ENCODE measurements around the gene ZNF492.
"Not testable (repeated sequence)": the region's sequence is repeated elsewhere in the genome, so short reads cannot be mapped to it uniquely, and the experiment has no call there.

Gene ZNF492

DNA sequence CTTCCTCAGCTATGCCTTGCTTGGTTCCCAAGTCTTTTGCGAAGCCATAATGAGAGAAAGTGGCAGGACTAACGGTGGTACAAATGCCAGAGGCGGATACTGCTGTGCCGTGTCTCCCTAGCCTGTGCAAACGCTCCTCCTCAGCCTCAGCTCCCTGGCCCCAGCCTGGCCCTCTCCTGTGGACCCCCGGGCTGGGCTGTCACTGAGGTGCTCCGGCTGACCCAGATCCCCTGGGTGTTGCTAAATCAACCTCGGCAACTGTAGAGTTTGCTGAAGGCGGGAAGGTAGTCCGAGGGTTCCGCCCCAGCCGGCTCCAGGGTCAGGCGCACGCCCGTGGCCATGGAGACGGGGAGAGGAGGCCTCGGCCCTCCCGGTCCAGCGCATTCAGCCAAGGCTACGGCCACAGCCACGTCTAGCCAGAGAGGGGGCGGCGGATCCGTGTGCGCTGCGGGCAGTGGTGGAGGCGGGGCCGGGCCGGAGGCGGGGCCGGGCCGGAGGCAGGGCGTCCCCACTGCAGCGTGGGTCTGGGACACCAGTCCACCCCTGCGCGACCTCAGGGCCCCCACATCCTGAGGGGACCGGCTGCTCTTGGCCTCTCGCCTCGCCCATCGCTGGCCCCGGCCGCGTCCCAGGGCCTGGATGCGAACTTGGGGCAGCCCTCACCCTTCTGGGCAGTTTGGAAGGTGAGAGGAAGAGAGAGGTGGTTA lies 16.4 kb upstream of the ZNF492 start:
- no peak for DNase-seq

DNA sequence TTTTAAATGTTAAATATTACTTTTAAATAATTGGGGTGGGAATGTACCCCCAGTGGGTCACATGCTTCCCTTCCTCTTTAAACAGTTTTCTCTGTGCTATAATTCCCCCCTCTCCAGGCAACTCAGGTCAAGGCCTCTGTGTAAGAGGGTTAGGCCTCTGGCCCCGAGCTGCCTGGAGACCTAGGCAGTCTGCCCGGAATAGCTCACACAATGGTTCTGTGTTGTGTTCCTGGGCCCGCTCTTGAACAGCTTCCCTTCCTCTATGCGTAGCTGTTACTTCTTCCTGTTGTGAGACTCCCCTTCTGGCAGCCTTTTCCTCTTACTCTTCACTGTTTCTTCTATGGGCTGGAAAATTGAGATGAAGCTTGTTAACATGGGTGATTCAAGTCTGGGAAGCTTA lies 14.8 kb upstream of the ZNF492 start:
- no peak for DNase-seq

- no peak for DNase-seq
These were observed 14.2 kb upstream of the ZNF492 start for GRCh38 chr19:22619932-22620331.

DNA sequence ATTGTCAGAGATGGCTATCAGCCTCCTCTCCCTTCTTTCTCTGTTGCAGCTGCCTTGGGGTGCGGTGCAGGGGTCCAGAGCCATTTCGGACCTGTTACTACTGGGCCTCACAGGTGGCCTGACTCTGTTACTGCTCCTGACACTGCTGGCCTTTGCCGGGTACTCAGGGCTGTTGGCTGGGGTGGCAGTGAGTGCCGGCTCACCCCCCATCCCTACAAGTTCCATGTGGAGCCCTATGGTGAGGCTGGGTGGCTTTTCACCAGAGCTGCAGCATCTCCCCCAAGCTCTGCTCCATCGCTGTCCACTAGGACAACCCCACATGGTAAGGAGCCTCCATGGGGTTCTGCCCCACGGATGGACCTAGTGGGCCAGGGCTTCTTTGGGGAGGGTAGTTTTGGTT lies 13.7 kb upstream of the ZNF492 start:
- DNase-seq = no peak

- DNase-seq = no peak
These were observed 13.2 kb upstream of the ZNF492 start for GRCh38 chr19:22620912-22621311.

DNA sequence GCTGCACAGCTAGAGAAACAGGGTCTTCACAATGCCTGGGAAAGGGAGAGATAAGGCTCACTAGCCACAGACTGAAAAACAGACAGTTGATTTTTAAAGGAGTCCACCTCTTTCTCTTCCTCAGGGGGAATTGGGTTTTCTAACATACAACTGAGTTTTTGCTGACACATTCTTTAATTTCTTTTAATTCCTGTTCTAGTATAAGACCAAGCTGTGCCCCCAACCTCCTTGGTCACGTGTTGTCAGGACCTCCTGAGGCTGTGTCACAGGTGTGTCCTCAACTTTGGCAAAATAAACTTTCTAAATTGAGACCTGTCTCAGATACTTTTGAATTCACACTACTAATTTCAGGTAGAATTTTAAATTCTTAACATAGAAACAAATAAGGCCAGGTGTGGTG lies 12.1 kb upstream of the ZNF492 start:
- no peak for DNase-seq

DNA sequence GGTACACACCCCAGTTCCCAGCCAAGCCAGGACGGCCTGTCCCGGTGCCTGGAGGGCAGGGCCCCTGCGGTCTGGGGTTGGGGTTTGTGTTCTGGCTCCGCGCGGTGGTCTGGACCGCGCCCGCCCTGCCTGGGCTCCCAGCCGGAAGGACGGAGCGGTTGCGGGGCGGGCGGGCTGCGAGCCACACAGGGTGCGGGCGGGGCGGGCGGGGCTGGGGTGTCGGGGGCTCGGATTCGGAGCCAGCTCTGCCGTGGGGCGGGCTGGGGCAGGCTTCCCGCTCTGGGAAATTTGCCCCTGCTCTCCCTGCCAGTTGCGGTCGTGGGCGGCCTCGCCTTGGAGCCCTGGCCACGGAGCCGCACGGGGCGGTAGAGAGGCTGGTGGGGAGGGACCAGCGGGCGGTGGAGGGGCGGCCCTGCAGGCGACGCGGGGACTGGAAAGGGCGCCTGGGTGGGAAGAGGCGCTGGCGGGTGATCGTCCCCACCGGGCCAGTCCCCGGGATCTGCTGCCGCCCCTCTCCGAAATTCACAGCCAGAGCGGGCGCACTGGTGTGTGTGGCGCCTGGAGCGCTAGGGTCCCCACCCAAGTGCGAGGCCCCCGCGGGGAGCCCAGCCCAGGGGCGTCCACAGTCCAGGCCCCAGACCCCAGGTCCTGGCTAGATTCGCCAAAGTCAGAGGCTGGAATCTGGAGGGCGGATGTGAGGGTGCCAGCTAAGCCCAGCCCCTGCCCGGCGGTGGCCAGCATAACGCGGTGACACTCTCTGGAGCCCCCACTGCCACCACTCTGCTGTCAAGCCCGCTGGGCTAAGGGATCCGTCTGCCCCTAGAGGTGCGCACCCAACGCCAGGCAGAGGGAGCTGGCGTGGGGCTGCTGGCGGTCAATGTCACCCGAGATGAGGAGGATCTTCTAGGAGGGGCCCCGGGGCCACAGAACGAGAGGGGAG lies 11.0 kb upstream of the ZNF492 start:
- no peak for DNase-seq

GRCh38 chr19:22623841-22624221 lies 10.3 kb upstream of the ZNF492 start:
- no peak for DNase-seq

DNA sequence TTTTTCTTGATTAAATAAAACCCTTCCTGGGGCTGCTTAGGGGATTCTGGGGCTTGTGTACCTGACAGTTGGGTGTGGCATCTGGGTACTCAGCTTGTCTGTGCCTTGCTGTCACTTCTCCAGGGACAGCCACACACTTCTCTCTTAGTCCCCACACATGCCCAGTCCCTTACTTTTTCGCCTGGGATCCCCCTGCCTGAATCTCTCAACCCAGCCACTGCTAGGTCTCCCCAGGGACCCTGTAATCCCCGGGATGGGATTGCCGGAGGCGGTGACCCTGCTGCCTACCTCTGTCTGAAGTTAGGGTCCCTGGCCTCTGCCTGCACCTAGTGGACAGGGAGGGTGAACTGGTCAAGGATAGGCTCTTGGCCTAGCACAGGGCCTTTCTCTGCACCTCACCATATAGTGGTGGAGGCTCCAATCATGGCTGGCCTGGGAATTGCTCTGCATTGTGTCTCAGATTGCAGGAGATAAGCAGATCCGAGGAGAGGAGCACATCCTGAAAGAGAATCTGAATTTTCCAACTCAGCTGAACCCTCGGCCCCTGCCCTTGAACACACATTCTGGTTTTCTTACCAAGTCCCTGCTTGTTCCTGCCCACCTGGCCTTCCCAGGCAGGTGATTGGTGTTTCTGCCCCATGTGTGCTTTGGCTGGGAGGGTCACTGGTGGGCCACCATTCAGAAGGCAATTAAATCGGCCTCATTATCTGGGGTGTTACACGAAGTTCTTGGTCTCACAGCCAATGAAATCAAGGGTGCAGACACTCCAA lies 8.7 kb upstream of the ZNF492 start:
- DNase-seq = no peak

DNA sequence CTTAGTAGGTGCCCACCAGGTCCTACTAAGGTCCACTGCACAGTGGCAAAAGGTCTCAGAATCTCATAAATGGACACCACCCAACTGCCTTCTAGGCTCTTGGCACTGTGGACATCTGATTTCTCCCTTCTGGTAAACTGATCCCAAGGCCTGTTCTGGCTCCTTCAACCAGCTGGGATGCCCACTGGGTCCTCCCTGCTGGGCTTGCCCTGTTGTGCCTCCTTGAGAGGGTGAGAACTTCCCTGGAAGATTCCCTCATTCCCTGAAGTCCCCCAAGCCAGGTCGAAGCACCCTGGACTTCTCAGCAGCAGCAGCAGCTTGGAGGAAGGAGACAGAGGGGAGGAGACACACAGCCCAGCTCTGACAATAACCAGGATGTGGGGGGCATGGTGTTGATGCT lies 6.6 kb upstream of the ZNF492 start:
- no peak for DNase-seq

DNA sequence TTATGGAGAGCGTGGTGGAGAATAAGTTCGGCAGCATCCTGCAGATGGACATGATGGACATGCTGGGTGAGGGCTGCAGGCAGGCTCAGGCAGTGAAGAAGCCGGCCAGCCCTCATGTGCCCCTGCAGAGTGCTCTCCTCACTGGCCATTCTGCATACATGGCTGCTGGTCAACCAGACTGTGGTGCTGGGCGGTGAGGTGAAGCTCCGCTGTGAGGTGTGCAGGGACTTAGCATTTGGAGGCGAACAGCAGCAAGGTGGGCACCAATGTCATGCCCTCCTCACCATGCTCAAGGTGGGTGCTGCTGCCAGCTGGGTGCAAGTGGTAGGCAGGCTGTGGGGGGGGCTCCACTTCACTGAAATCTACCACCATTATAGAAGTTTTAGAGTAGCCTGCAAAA lies 5.7 kb upstream of the ZNF492 start:
- DNase-seq = no peak

DNA sequence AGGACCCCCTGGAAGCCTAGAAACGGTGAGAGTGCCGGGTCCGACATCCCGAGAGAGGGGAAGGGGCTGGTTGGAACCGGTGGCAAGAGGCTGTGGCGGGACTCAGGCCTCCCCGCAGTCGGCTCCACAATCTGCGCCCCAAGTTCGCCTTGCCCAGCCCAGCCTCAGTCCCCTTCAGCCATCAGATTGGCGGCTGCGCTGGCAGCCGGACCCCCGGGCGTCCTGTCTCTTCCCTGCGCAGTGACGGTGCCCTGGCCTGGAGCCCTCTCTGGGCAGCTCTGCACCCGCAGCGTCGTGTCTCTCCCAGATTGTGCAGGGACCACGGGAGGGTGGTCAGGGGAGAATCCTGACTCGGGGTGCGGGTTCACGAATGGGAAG lies 315 bp downstream of the ZNF492 start:
- no peak for DNase-seq

DNA sequence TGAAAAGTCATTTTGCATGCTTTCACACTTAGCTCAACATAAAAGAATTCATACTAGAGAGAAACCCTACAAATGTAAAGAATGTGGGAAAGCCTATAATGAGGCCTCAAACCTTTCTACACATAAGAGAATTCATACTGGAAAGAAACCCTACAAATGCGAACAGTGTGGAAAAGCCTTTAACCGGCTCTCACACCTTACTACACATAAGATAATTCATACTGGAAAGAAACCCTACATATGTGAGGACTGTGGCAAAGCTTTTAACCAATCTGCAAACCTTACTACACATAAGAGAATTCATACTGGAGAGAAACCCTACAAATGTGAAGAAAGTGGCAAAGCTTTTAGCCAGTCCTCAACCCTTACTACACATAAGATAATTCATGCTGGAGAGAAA lies 51.4 kb downstream of the ZNF492 start:
- DNase-seq = not testable (repeated sequence)

DNA sequence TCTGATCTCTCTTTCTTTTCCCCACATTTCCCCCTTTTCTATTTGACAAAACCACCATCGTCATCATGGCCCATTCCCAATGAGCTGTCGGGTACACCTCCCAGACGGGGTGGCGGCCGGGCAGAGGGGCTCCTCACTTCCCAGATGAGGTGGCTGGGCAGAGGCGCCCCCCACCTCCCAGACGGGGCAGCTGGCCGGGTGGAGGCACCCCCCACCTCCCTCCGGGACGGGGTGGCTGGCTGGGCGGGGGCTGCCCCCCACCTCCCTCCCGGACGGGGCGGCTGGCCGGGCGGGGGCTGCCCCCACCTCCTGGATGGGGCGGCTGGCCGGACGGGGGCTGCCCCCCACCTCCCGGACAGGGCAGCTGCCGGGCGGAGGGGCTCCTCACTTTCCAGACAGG lies 68.5 kb downstream of the ZNF492 start:
- DNase-seq = not testable (repeated sequence)

GRCh38 chr19:22703096-22703495 lies 69.0 kb downstream of the ZNF492 start:
- not testable (repeated sequence) for DNase-seq

GRCh38 chr19:22708983-22709382 lies 74.9 kb downstream of the ZNF492 start:
- DNase-seq = no peak

Data from NCI-H510A treated with DMSO at 0.1 percent for 48 hours (cell line).